ENCODE measurements around the gene GIT1. TPM values are rescaled to one million over a fixed set of nuclear protein-coding genes. Genes with fewer than 3 reads are reported as not detected.
A peak's percentile ranks its signal among the peaks of the same experiment; 100 is the strongest.

GIT1 gene
- total and polyA plus RNA-seq, 9 of the 15 experiments (the other 6 are each of a cell fraction or from before 2014, with no cell fraction given): 0.35 to 35.3 (median 17.1) TPM

DNA sequence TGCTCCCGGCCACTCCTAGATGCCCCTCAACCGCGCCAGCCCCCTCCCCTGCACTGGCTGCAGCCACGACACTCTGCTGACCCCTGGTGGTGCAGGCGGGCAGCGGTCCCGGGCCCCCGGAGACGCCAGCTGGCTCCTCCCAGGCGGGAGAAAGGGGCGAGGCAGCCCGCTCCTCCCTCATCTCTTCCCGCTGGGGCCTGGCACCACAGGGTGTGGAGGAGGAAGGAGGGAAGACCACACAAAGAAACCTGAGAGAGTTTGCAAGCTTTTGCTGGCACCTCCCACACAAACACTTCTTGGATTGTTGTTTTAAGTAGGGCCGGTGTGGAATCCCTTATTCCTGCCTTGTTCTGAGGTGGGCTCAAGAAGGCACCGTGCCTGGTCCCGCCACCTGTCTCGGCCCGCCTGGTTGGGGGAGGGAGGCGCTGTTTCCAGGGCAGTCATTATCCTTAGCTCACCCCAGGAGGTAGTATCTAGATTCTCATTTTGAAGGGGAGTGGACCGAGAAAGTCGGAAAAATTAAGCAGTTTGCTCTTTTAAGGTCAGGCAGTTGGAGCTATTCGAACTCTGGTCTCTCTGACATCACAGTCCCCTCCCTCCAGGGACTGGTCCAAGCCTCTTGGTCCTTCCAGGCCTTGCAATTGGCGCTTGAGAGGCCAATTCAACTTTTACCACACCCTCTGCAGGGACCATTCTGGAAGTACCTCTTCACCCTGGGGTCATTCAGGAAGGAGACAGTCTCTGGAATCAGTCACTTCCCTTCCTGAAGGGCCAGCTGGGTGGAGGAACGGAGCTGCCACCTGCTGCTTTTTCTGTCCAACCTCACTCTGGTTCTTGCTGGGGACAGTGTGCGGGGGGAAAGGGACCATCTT, 2.5 kb upstream of the GIT1 start (continued):
- TF ChIP-seq, protein P1, sequence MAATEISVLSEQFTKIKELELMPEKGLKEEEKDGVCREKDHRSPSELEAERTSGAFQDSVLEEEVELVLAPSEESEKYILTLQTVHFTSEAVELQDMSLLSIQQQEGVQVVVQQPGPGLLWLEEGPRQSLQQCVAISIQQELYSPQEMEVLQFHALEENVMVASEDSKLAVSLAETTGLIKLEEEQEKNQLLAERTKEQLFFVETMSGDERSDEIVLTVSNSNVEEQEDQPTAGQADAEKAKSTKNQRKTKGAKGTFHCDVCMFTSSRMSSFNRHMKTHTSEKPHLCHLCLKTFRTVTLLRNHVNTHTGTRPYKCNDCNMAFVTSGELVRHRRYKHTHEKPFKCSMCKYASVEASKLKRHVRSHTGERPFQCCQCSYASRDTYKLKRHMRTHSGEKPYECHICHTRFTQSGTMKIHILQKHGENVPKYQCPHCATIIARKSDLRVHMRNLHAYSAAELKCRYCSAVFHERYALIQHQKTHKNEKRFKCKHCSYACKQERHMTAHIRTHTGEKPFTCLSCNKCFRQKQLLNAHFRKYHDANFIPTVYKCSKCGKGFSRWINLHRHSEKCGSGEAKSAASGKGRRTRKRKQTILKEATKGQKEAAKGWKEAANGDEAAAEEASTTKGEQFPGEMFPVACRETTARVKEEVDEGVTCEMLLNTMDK (IDR thresholded peaks at IDR 0.05; ENCODE audit: borderline replicate concordance, insufficient read depth, low read depth, low read length, poor library complexity, severe bottlenecking): peak; percentile 94
- TF ChIP-seq CBFA2T3 (IDR thresholded peaks at IDR 0.05) (0 out of 2 replicates have a peak, but pooled peaks have one; percentile 9), MTA2 (IDR thresholded peaks at IDR 0.05; ENCODE audit: low read depth) (no peak), SMC3 (conservative IDR thresholded peaks at IDR 0.05; ENCODE audit: insufficient read depth, low read depth, low read length) (peak; percentile 69), CBFA2T2 (conservative IDR thresholded peaks at IDR 0.05) (no peak), CBX1 (IDR thresholded peaks at IDR 0.05; ENCODE audit: low read depth) (0 out of 2 replicates have a peak, but pooled peaks have one; percentile 33), NONO (IDR thresholded peaks at IDR 0.05; ENCODE audit: low read depth in 2 of 2, low read length in 1 of 2) (no peak), U2AF2 (optimal IDR thresholded peaks at IDR 0.05; ENCODE audit: low read depth, low read length) (no peak), EP300 (IDR thresholded peaks at IDR 0.05; ENCODE audit: low read length) (0 out of 2 replicates have a peak, but pooled peaks have one; percentile 10), ZBTB17 (CRISPR knock-in tag; IDR thresholded peaks at IDR 0.05) (0 out of 2 replicates have a peak, but pooled peaks have one; percentile 39), JUN (IDR thresholded peaks at IDR 0.05; ENCODE audit: borderline replicate concordance, low read depth, low read length) (no peak), JUN (CRISPR knock-in tag; IDR thresholded peaks at IDR 0.05; ENCODE audit: borderline replicate concordance) (no peak), ZNF583 (CRISPR knock-in tag; IDR thresholded peaks at IDR 0.05) (no peak), SIN3A (IDR thresholded peaks at IDR 0.05; ENCODE audit: borderline replicate concordance in 2 of 2, control insufficient read depth in 1 of 2, low read depth in 2 of 2, low read length in 2 of 2) (peak in 1 of 2 experiments; percentile 48; a peak in 2 of 4 replicates)
- TF ChIP-seq, protein P2, sequence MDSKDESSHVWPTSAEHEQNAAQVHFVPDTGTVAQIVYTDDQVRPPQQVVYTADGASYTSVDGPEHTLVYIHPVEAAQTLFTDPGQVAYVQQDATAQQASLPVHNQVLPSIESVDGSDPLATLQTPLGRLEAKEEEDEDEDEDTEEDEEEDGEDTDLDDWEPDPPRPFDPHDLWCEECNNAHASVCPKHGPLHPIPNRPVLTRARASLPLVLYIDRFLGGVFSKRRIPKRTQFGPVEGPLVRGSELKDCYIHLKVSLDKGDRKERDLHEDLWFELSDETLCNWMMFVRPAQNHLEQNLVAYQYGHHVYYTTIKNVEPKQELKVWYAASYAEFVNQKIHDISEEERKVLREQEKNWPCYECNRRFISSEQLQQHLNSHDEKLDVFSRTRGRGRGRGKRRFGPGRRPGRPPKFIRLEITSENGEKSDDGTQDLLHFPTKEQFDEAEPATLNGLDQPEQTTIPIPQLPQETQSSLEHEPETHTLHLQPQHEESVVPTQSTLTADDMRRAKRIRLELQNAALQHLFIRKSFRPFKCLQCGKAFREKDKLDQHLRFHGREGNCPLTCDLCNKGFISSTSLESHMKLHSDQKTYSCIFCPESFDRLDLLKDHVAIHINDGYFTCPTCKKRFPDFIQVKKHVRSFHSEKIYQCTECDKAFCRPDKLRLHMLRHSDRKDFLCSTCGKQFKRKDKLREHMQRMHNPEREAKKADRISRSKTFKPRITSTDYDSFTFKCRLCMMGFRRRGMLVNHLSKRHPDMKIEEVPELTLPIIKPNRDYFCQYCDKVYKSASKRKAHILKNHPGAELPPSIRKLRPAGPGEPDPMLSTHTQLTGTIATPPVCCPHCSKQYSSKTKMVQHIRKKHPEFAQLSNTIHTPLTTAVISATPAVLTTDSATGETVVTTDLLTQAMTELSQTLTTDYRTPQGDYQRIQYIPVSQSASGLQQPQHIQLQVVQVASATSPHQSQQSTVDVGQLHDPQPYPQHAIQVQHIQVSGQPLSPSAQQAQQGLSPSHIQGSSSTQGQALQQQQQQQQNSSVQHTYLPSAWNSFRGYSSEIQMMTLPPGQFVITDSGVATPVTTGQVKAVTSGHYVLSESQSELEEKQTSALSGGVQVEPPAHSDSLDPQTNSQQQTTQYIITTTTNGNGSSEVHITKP (IDR thresholded peaks at IDR 0.05; ENCODE audit: partially characterized antibody): peak; percentile 15
- TF ChIP-seq, protein P3, sequence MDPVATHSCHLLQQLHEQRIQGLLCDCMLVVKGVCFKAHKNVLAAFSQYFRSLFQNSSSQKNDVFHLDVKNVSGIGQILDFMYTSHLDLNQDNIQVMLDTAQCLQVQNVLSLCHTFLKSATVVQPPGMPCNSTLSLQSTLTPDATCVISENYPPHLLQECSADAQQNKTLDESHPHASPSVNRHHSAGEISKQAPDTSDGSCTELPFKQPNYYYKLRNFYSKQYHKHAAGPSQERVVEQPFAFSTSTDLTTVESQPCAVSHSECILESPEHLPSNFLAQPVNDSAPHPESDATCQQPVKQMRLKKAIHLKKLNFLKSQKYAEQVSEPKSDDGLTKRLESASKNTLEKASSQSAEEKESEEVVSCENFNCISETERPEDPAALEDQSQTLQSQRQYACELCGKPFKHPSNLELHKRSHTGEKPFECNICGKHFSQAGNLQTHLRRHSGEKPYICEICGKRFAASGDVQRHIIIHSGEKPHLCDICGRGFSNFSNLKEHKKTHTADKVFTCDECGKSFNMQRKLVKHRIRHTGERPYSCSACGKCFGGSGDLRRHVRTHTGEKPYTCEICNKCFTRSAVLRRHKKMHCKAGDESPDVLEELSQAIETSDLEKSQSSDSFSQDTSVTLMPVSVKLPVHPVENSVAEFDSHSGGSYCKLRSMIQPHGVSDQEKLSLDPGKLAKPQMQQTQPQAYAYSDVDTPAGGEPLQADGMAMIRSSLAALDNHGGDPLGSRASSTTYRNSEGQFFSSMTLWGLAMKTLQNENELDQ (CRISPR knock-in tag; IDR thresholded peaks at IDR 0.05; ENCODE audit: borderline replicate concordance): no peak

All from K562 (cell line).